Measurements from ENCODE around the gene SLC30A7.

The SLC30A7 gene

GRCh38 chr1:100861379-100861778, 34.5 kb upstream of the SLC30A7 start (continued):
- no peak for TF ChIP-seq ESRRG (CRISPR knock-in tag; IDR thresholded peaks at IDR 0.05)
- TF ChIP-seq CSDC2 (CRISPR knock-in tag; IDR thresholded peaks at IDR 0.05), result no peak

GRCh38 chr1:100862591-100862990, 33.3 kb upstream of the SLC30A7 start:
- no peak for ATAC-seq
- TF ChIP-seq PPARA (CRISPR knock-in tag; IDR thresholded peaks at IDR 0.05; ENCODE audit: borderline replicate concordance), result no peak
- no peak for TF ChIP-seq GLIS3 (CRISPR knock-in tag; IDR thresholded peaks at IDR 0.05)
- no peak for TF ChIP-seq CSRNP3 (CRISPR knock-in tag; IDR thresholded peaks at IDR 0.05)
- no peak for TF ChIP-seq ISL1 (CRISPR knock-in tag; IDR thresholded peaks at IDR 0.05)
- TF ChIP-seq OSR1 (CRISPR knock-in tag; IDR thresholded peaks at IDR 0.05), result no peak
- TF ChIP-seq ZFP3 (CRISPR knock-in tag; IDR thresholded peaks at IDR 0.05), result no peak
- no peak for TF ChIP-seq ZNF8 (CRISPR knock-in tag; IDR thresholded peaks at IDR 0.05)
- TF ChIP-seq TOX (CRISPR knock-in tag; IDR thresholded peaks at IDR 0.05; ENCODE audit: borderline replicate concordance), result no peak
- TF ChIP-seq TCF4 (CRISPR knock-in tag; IDR thresholded peaks at IDR 0.05; ENCODE audit: borderline replicate concordance), result no peak
- no peak for TF ChIP-seq ESRRG (CRISPR knock-in tag; IDR thresholded peaks at IDR 0.05)
- TF ChIP-seq BACH2 (CRISPR knock-in tag; IDR thresholded peaks at IDR 0.05; ENCODE audit: borderline replicate concordance), result no peak
- TF ChIP-seq CSDC2 (CRISPR knock-in tag; IDR thresholded peaks at IDR 0.05), result no peak
- TF ChIP-seq POU6F1 (CRISPR knock-in tag; IDR thresholded peaks at IDR 0.05; ENCODE audit: borderline replicate concordance, low read depth), result no peak
- no peak for TF ChIP-seq ZNF70 (CRISPR knock-in tag; IDR thresholded peaks at IDR 0.05)
- TF ChIP-seq ARNTL (CRISPR knock-in tag; IDR thresholded peaks at IDR 0.05; ENCODE audit: borderline replicate concordance, low read depth), result no peak
- TF ChIP-seq SNAI2 (CRISPR knock-in tag; IDR thresholded peaks at IDR 0.05), result no peak

- TF ChIP-seq ZNF70 (CRISPR knock-in tag; IDR thresholded peaks at IDR 0.05) (no peak), ZNF565 (CRISPR knock-in tag; conservative IDR thresholded peaks at IDR 0.05; ENCODE audit: low read depth) (no peak), ZFP30 (CRISPR knock-in tag; IDR thresholded peaks at IDR 0.05) (no peak), ZC3H10 (CRISPR knock-in tag; IDR thresholded peaks at IDR 0.05) (no peak), ZFP3 (CRISPR knock-in tag; IDR thresholded peaks at IDR 0.05) (no peak), TCF4 (CRISPR knock-in tag; IDR thresholded peaks at IDR 0.05; ENCODE audit: borderline replicate concordance) (no peak), ESRRG (CRISPR knock-in tag; IDR thresholded peaks at IDR 0.05) (no peak), PATZ1 (CRISPR knock-in tag; IDR thresholded peaks at IDR 0.05; ENCODE audit: borderline replicate concordance) (no peak), ISL1 (CRISPR knock-in tag; IDR thresholded peaks at IDR 0.05) (no peak), POU6F1 (CRISPR knock-in tag; IDR thresholded peaks at IDR 0.05; ENCODE audit: borderline replicate concordance, low read depth) (no peak), ZNF8 (CRISPR knock-in tag; IDR thresholded peaks at IDR 0.05) (no peak), GLIS3 (CRISPR knock-in tag; IDR thresholded peaks at IDR 0.05) (no peak), CREB5 (CRISPR knock-in tag; IDR thresholded peaks at IDR 0.05; ENCODE audit: low read depth) (no peak), TOX (CRISPR knock-in tag; IDR thresholded peaks at IDR 0.05; ENCODE audit: borderline replicate concordance) (no peak), PPARA (CRISPR knock-in tag; IDR thresholded peaks at IDR 0.05; ENCODE audit: borderline replicate concordance) (no peak)
- peak; percentile 81 for ATAC-seq
Observed at GRCh38 chr1:100866041-100866900, 29.6 kb upstream of the SLC30A7 start.
